ENCODE results near the gene GSE1. TPM values are rescaled to one million over a fixed set of nuclear protein-coding genes. Genes with fewer than 3 reads are reported as not detected.

GSE1 gene
- total and polyA plus RNA-seq, 2 experiments from 2014 or later, result 32.4 to 135 TPM

- no peak for TF ChIP-seq ZNF331 (CRISPR knock-in tag; IDR thresholded peaks at IDR 0.05; ENCODE audit: low read depth)
Measured at GRCh38 chr16:85675251-85675874, 62.2 kb downstream of the GSE1 start (continued).

DNA sequence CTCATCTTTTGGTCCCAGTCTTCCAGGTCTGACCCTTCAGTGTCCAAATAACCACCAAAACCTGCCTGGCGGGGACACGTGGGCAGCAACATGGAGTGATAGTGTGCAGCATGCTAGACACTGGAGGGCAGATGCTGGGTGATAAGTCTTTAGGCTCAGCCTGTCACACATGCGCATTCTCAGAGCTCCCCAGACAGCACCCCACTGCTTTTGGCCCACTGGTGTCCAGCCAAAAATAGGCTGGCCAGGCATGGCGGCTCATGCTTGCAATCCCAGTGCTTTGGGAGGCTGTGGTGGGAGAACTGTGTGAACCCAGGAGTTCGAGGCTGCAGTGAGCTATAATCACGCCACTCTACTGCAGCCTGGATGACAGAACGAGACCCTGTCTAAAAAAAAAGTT is 63.3 kb downstream of the GSE1 start:
- no peaks in the 10 kb centered on the region for H3K79me2 ChIP-seq (replicated peaks; ENCODE audit: insufficient read depth)
- no peaks in the 10 kb centered on the region for H3K27me3 ChIP-seq (ENCODE audit: insufficient read depth)
- Mint-ChIP-seq H3K36me3 (ENCODE audit: low read depth) (peaks cover 91% of the 10 kb centered on the region), H3K4me3 (no peak overlapping the region), H3K4me1 (peaks cover 3% of the 10 kb centered on the region; the same call in 1 of the 3 replicates), H3K27me3 (ENCODE audit: insufficient read depth, low read depth, poor library complexity) (peaks cover 8% of the 10 kb centered on the region), H3K9me3 (no peaks in the 10 kb centered on the region), H3K27ac (no peak overlapping the region)
- H3K9me2 ChIP-seq (ENCODE audit: insufficient read depth), result no peaks in the 10 kb centered on the region
- peaks cover 38% of the 10 kb centered on the region for H3K36me3 ChIP-seq (ENCODE audit: insufficient read depth)
- peaks cover 12% of the 10 kb centered on the region for H3F3A ChIP-seq (replicated peaks; ENCODE audit: low read depth)
- H2AFZ ChIP-seq, result no peak overlapping the region
- ATAC-seq (no peak), DNase-seq (ENCODE audit: low spot score) (no peak)
- no peak overlapping the region for H3K4me3 ChIP-seq
- H3K4me1 ChIP-seq (ENCODE audit: insufficient read depth), result no peaks in the 10 kb centered on the region
- no peak overlapping the region for H3K27ac ChIP-seq (ENCODE audit: low read depth)
- no peak overlapping the region for H3K4me2 ChIP-seq
- H4K20me1 ChIP-seq (replicated peaks; ENCODE audit: insufficient read depth), result peaks cover 33% of the 10 kb centered on the region
- no peak for TF ChIP-seq NANOG (IDR thresholded peaks at IDR 0.05; ENCODE audit: borderline replicate concordance)
- TF ChIP-seq, protein P1, sequence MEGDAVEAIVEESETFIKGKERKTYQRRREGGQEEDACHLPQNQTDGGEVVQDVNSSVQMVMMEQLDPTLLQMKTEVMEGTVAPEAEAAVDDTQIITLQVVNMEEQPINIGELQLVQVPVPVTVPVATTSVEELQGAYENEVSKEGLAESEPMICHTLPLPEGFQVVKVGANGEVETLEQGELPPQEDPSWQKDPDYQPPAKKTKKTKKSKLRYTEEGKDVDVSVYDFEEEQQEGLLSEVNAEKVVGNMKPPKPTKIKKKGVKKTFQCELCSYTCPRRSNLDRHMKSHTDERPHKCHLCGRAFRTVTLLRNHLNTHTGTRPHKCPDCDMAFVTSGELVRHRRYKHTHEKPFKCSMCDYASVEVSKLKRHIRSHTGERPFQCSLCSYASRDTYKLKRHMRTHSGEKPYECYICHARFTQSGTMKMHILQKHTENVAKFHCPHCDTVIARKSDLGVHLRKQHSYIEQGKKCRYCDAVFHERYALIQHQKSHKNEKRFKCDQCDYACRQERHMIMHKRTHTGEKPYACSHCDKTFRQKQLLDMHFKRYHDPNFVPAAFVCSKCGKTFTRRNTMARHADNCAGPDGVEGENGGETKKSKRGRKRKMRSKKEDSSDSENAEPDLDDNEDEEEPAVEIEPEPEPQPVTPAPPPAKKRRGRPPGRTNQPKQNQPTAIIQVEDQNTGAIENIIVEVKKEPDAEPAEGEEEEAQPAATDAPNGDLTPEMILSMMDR (conservative IDR thresholded peaks at IDR 0.05; ENCODE audit: low read depth in 2 of 2), result no peak
- no peak for TF ChIP-seq EZH2phosphoT487 (IDR thresholded peaks at IDR 0.05; ENCODE audit: unreplicated experiment)
- TF ChIP-seq POLR2AphosphoS5 (IDR thresholded peaks at IDR 0.05; ENCODE audit: low read depth), result no peak
- no peak for TF ChIP-seq EZH2 (IDR thresholded peaks at IDR 0.05; ENCODE audit: low read depth, unreplicated experiment)
- TF ChIP-seq ETS1 (IDR thresholded peaks at IDR 0.05), result no peak
- no peak for TF ChIP-seq ZNF114 (CRISPR knock-in tag; IDR thresholded peaks at IDR 0.05)
- TF ChIP-seq, protein P2, sequence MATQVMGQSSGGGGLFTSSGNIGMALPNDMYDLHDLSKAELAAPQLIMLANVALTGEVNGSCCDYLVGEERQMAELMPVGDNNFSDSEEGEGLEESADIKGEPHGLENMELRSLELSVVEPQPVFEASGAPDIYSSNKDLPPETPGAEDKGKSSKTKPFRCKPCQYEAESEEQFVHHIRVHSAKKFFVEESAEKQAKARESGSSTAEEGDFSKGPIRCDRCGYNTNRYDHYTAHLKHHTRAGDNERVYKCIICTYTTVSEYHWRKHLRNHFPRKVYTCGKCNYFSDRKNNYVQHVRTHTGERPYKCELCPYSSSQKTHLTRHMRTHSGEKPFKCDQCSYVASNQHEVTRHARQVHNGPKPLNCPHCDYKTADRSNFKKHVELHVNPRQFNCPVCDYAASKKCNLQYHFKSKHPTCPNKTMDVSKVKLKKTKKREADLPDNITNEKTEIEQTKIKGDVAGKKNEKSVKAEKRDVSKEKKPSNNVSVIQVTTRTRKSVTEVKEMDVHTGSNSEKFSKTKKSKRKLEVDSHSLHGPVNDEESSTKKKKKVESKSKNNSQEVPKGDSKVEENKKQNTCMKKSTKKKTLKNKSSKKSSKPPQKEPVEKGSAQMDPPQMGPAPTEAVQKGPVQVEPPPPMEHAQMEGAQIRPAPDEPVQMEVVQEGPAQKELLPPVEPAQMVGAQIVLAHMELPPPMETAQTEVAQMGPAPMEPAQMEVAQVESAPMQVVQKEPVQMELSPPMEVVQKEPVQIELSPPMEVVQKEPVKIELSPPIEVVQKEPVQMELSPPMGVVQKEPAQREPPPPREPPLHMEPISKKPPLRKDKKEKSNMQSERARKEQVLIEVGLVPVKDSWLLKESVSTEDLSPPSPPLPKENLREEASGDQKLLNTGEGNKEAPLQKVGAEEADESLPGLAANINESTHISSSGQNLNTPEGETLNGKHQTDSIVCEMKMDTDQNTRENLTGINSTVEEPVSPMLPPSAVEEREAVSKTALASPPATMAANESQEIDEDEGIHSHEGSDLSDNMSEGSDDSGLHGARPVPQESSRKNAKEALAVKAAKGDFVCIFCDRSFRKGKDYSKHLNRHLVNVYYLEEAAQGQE (IDR thresholded peaks at IDR 0.05; ENCODE audit: unreplicated experiment), result no peak
- TF ChIP-seq STAT1 (IDR thresholded peaks at IDR 0.05; ENCODE audit: unreplicated experiment), result no peak
- TF ChIP-seq CREB1 (CRISPR knock-in tag; IDR thresholded peaks at IDR 0.05; ENCODE audit: low read depth), result no peak
- no peak for TF ChIP-seq ZNF331 (CRISPR knock-in tag; IDR thresholded peaks at IDR 0.05; ENCODE audit: low read depth)
- no peak for TF ChIP-seq JUNB (IDR thresholded peaks at IDR 0.05; ENCODE audit: unreplicated experiment)
- TF ChIP-seq, protein P3, sequence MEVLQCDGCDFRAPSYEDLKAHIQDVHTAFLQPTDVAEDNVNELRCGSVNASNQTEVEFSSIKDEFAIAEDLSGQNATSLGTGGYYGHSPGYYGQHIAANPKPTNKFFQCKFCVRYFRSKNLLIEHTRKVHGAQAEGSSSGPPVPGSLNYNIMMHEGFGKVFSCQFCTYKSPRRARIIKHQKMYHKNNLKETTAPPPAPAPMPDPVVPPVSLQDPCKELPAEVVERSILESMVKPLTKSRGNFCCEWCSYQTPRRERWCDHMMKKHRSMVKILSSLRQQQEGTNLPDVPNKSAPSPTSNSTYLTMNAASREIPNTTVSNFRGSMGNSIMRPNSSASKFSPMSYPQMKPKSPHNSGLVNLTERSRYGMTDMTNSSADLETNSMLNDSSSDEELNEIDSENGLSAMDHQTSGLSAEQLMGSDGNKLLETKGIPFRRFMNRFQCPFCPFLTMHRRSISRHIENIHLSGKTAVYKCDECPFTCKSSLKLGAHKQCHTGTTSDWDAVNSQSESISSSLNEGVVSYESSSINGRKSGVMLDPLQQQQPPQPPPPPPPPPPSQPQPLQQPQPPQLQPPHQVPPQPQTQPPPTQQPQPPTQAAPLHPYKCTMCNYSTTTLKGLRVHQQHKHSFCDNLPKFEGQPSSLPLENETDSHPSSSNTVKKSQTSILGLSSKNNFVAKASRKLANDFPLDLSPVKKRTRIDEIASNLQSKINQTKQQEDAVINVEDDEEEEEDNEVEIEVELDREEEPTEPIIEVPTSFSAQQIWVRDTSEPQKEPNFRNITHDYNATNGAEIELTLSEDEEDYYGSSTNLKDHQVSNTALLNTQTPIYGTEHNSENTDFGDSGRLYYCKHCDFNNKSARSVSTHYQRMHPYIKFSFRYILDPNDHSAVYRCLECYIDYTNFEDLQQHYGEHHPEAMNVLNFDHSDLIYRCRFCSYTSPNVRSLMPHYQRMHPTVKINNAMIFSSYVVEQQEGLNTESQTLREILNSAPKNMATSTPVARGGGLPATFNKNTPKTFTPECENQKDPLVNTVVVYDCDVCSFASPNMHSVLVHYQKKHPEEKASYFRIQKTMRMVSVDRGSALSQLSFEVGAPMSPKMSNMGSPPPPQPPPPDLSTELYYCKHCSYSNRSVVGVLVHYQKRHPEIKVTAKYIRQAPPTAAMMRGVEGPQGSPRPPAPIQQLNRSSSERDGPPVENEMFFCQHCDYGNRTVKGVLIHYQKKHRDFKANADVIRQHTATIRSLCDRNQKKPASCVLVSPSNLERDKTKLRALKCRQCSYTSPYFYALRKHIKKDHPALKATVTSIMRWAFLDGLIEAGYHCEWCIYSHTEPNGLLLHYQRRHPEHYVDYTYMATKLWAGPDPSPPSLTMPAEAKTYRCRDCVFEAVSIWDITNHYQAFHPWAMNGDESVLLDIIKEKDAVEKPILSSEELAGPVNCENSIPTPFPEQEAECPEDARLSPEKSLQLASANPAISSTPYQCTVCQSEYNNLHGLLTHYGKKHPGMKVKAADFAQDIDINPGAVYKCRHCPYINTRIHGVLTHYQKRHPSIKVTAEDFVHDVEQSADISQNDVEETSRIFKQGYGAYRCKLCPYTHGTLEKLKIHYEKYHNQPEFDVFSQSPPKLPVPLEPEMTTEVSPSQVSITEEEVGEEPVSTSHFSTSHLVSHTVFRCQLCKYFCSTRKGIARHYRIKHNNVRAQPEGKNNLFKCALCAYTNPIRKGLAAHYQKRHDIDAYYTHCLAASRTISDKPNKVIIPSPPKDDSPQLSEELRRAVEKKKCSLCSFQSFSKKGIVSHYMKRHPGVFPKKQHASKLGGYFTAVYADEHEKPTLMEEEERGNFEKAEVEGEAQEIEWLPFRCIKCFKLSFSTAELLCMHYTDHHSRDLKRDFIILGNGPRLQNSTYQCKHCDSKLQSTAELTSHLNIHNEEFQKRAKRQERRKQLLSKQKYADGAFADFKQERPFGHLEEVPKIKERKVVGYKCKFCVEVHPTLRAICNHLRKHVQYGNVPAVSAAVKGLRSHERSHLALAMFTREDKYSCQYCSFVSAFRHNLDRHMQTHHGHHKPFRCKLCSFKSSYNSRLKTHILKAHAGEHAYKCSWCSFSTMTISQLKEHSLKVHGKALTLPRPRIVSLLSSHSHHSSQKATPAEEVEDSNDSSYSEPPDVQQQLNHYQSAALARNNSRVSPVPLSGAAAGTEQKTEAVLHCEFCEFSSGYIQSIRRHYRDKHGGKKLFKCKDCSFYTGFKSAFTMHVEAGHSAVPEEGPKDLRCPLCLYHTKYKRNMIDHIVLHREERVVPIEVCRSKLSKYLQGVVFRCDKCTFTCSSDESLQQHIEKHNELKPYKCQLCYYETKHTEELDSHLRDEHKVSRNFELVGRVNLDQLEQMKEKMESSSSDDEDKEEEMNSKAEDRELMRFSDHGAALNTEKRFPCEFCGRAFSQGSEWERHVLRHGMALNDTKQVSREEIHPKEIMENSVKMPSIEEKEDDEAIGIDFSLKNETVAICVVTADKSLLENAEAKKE (CRISPR knock-in tag; IDR thresholded peaks at IDR 0.05), result no peak
